Inferior parietal cortex (tissue), 1 donor: Measurements from ENCODE around the gene SOST.

ENCODE experiments used
- DNase-seq: peaks from one replicate; pipeline ENCODE4 v3.0.0-alpha.2; 2016; ENCODE audit errors: extremely low spot score

Gene SOST

DNA sequence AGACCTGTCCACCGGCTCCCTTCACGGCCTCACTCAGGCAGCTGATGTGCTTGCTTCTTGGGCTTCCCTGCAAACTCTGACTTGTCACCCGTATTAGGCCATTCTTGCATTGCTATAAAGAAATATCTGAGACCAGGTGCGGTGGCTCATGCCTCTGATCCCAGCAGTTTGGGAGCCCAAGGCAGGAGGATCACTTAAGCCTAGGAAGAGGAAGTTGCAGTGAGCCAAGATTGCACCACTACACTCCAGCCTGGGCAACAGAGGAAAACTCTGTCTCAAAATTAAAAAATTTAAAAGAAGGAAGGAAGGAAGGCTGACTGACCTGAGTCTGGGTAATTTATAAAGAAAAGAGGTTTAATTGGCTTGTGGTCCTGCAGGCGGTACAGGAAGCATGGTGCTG is 17.0 kb downstream of the SOST start:
- no peak for DNase-seq

DNA sequence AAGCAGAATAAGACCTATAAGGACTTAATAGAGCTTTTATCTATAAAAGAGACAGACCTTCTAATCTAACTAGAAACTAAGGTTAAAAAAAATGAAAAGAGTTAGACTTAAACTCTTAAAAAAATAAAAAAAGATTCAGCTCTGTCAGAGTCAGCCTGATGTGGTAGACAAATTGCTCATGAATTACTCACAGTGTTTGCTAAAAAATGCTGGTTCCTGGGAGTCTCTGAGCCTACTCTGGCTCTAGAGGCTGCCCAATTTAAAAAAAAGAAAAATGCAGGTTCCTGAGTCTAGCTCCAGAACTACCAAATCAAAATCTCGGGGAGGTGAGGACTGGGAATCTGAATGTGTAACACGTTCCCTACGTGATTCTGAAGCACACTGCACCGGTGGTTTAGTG is 18.1 kb downstream of the SOST start:
- DNase-seq, result no peak

DNA sequence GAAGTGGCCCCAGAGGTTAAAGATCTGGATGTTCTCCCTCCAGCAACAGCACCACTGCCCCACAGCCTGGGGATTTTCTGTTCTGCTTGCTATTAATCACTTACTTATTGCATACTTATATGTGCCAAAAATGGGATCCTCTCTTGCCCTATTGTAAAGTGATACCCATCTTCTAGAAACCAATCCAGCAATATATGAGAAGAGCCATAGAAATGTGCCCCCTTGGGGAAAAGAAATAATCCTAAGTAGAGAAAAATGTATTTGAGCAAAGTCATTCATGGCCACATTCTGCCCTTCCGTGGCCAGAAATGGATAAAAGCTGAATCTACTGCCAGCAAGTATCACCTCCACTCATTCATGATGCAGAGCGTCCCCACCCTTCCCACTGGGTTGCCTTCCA is 20.9 kb downstream of the SOST start:
- DNase-seq, result no peak

DNA sequence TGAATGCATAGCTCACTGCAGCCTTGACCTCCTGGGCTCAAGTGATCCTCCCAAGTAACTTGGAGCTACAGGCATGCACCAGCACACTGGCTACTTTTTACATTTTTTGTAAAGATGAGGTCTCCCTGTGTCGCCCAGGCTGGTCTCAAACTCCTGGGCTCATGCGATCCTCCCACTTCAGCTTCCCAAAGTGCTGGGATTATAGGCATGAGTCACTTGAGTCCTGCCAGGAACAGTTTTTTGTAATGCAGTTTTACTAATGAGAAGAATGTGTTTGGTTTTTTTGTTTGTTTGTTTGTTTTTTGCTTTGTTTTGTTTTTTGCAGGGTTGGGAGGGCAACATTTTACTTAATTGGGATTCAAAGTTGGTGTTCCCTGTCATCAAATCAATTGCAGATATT is 22.2 kb downstream of the SOST start:
- no peak for DNase-seq

DNA sequence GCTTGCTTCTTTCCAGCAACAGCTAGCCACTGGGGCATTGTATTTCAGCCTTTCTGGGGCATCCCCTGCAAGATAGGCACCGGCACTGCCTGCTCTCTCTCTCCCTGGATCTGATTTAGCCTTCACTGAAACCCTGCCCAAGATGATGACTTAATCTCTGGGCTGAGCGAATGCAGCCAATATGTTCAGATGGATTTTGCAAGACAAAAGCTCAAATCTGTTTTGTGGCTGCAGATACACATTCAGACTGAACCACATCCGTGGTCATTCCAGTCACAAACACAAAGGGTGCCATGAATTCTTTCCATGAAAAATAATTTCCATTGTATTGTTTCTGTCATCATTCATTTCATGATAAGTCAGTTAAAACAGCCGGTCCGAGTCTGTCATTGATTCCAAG is 24.2 kb downstream of the SOST start:
- no peak for DNase-seq

GRCh38 chr17:43733956-43734355 is 24.6 kb downstream of the SOST start:
- DNase-seq, result no peak

DNA sequence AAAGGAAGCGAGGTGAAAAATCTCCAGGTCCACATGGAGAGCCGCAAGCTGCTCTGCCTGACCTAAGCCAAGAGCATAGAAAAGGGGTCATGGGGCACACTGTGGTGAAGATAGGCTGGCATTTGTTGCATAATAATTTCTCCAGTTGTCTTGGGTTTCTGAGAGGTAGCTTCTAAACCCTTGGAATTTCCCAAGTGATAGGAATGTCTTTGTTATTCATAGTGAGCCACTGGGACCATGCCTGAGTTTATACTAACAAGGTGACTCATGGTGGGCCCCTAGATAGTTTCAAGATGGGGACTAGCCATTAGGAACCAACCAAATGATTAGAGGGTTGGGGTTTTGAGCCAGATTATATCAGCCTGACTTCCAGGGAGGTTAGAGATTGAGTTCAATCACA is 25.6 kb downstream of the SOST start:
- DNase-seq, result no peak

- no peak for DNase-seq
Measured at GRCh38 chr17:43728081-43728480, 30.5 kb downstream of the SOST start.

- no peak for DNase-seq
Measured at GRCh38 chr17:43723697-43724359, 34.8 kb downstream of the SOST start.

- no peak for DNase-seq
Measured at GRCh38 chr17:43722870-43723665, 35.5 kb downstream of the SOST start.

DNA sequence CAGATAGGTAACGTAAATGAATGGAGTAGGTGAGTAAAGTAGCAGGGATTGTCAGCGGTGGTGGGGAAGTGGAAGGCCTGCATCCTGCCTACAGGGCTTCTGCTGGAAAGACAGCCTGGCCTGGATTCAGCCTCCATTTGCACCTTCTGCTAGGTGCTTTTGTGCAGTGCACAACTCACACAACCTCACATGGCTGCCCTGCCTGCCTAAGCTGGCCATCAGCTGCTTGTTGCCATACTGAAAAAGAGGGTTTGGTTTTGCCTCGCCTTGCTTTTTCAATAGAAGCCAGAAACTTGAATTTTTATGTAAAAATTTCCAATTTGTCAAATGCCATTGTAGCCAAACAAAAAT is 36.3 kb downstream of the SOST start:
- no peak for DNase-seq

DNA sequence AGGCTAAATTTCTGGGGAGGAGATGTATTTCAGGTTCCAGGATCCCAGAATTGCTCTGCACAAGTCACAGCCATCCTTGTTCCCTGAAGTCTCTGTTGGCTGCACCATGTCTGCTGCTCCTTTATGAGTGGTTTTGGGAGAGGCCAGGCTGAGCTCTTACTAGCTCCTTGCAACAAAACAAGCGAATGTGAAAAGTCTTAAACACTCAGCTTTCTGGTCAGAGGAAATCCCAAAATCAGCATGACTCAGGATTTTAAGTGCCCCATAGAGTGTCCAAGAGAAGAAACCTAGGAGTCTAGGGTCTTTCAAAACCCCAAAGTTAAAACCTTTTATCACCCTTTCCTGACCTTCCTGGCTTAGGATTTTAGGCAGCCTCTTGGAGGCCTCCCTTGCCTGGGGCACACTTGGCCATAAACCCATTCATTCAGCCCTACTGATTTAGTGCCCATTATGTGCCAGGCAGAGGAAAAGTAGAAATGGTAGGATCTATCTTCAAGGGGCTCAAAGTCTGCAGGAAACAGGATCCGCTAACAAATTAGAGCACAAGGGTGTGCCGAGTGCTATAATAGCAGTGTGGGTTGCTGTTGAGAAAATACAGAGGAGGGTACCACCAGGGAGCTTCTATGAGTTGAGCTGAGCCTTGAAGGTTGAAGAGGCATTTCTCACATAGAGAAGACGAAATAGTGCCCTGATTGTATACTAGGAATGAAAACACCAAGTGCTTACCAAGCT is 36.9 kb downstream of the SOST start:
- no peak for DNase-seq

- peak; percentile 73 for DNase-seq
Measured at GRCh38 chr17:43720311-43721060, 38.1 kb downstream of the SOST start.

DNA sequence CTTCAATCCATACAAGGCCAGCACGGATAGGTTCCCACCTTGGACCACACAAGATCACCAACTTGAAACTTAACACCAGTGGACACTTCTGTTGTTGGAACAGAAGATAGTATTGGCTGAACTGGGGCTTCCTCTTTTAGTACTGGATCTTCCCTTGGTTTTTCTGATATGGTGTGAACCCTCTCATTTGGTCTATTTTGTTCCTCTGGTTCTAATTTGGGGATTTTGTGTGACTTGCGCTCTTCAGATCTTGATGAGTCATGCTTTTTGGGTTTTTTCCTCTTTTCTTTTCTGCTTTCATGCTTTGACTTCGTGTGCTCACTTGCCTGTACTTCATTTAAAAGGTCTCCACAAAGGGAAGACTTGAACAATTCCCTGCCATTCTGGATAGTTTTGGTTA is 39.0 kb downstream of the SOST start:
- DNase-seq, result peak; percentile 66

- peak; percentile 5 for DNase-seq
Measured at GRCh38 chr17:43718544-43718943, 40.0 kb downstream of the SOST start.

- no peak for DNase-seq
Measured at GRCh38 chr17:43717913-43718312, 40.7 kb downstream of the SOST start.

GRCh38 chr17:43714465-43715149 is 44.0 kb downstream of the SOST start:
- no peak for DNase-seq

GRCh38 chr17:43713494-43714162 is 45.0 kb downstream of the SOST start:
- peak; percentile 13 for DNase-seq

GRCh38 chr17:43712397-43712796 is 46.2 kb downstream of the SOST start:
- no peak for DNase-seq

DNA sequence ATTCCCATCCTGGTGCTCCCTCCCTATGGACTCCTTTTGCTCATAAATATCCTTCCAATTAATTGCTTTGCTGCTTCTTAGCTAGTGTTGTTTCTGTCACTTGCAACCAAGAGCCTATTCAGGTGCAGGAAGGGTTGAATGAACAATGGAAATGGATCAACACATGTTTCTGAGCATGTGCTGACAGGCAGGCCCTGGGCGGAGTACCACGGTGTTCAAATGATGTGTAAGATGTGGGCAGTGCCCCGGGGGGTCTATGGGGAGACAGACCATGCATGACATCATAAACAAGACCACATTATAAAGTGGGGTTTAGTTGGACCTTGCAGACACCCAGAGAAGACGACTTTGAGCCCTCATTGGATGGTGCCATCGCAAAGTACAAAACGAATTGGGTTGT is 48.5 kb downstream of the SOST start:
- no peak for DNase-seq

- no peak for DNase-seq
Measured at GRCh38 chr17:43709210-43709609, 49.4 kb downstream of the SOST start.
